RCC 7860 (cell line): Measurements from ENCODE around the gene ID2.

Experiments used
- DNase-seq: peaks from one replicate; pipeline ENCODE4 v3.0.0-alpha.2; 2015; ENCODE audit warnings: low spot score
- FAIRE-seq: peaks from 2 replicates; lab custom pipeline; 2012; peaks lifted over from hg19 to GRCh38; lab: Jason Lieb, UNC

ID2 gene

DNA sequence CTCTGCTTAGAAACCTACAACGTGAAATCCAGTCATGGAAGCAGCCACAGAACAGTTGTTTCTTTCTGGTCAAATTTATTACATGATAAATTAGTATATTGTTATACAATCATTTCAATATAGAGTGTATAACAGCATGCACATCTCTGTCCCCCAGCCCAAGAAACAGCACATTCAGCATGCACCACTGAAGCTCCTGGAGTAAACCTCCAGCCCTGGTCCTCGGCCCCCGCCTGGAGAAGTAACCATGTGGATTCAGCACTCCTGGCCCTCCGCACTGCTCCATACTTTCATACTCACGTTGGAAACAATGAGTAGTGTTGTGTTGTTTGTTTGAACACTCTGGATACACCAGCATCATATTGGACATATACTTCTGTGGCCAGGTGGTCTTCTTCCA lies 15.3 kb upstream of the ID2 start:
- DNase-seq (no peak), FAIRE-seq (no peak)

DNA sequence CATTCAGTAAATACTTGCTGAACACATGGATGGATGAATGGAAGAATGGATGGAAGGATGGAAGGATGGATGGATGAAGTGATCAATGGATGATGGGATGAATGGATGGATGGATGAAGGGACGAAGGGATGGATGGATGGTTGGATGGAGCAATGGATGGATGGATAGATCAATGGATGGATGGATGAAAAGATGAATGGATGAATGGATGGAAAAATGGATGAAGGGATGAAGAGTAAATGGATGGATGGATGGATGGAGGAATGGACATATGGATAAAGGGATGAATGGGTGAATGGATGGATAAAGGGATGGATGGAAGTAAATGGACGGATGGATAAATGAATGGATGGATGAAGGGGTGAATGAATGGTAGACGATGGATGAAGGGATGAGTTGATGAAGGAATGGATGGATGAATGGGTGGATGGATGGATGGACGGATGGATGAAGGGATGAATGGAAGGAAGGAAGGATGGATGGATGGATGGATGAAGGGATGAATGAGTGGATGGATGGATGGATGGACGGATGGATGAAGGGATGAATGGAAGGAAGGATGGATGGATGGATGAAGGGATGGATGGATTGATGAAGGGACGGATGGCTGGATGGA lies 13.9 kb upstream of the ID2 start:
- FAIRE-seq: no peak
- DNase-seq: no peak

DNA sequence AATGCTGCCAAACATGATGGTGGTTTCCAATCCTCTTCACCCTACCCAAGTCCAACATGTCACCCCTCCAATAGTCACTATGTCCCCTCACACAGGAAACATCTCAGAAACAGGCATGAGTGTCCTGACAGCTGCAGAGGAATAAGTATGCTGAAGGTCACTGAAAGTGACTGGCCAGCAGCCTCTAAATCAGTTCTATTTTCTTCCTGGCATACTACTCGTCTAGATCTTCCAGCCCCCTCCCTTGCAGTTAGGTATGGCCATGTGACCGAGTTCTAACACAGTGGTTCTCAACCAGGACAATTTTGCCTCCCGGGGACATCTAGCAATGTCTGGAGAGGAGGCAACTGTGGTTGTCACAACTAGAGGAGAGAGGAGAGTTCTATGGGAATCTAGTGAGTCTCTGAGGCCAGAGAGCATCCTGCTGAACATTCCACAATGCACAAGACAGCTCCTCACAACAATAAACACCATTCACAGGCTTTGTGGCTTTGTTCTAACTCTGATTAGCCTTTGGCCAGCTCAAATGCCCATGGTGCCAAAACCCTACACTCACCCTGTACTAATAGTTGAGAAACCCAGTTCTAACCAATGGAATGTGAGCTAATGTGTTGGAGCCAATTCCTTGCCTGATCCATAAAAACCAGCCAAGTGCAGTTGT lies 12.6 kb upstream of the ID2 start:
- no peak for DNase-seq
- no peak for FAIRE-seq

DNA sequence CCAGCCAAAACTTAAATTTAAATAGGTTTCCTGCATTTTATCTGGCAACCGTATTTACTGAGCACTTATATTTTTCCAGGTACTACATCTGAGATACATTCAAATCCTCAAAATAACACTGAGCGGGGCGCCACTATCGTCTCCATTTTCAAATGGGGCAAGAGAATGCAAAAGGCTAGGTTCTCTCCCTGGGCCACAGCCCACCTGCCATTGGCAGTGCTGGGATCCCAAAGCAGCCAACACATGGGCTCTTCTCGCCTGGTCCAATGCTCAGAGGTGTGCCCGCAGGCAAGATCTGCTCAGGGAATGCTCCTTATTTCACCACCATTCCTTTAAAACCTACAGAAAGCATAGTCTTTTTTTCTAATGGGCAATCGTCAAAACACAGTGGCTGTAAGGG lies 11.3 kb upstream of the ID2 start:
- DNase-seq (no peak), FAIRE-seq (no peak)

DNA sequence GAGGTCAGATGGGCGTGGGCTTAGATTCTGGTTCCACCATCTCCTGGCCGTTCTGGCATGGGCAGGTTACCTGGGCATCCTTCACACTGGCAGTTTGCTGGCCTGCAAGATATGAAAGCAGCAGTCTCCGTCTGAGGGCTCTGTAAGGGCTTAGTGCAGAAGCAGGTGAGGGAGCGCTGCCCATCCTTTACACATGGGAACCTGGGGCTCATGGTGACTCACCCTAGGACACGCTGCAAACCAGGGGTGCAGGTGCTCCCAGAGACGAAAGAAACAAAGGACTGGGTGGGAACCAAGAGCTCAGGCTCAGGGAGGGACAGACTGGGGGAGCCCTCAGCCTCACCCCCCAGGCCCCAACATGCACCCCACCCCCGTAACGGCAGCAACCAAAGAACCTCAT lies 10.7 kb upstream of the ID2 start:
- no peak for FAIRE-seq
- DNase-seq: no peak

DNA sequence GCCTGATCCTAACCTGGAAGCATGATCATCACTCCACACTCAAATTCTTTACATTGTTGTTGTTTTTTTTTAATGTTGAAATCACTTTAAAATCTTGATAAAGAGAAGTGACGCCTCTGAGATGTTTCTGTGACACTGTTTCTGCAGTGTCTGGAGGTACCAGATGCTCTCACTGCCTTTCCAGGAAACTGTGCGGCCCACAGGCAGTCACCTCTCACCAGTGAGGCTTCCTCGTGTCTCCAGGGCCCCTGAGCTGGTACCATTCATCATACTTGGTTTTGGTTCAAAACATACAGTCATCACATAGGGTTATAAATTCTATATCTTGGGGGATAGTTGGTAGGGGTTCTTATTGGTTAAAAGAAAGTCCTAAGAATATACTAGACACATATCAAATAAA lies 10.1 kb upstream of the ID2 start:
- no peak for FAIRE-seq
- no peak for DNase-seq

DNA sequence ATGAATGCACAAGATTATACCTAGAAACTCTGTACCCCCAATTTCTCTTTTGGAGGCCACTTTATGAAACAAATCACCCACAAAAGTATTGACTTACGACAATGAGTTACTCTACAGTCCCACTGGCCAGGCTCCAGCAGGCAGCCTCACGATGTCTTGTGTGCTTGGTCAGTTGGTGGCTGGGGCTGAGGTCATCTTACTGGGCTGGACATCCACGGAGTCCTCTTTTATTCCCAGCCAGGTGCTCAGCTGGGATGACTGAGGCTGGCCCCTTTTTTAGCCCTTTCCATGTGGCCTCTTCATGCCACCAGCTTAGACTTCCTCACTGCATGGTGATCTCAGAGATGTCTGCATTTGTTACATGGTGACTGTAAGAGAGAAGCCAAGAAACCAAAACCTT lies 8.9 kb upstream of the ID2 start:
- DNase-seq: no peak
- FAIRE-seq: no peak

DNA sequence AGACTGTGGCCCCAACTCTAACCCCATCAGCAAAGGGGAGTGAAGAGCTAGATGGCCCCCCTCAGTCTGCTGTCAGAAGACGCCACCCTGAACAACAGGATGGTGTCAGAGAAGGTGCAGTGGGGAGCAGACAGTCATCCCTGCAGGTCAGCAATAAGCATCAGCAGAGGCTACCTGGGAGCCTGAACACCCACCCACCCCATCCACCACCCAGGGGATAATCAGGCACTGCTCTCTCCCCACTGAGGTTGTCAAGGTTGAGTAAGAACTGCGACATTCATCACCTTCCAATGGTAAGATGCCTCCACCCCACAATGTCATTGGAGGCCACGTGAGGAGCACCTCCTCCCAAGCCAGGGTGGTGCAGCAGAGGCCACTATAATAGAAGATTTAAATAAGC lies 8.5 kb upstream of the ID2 start:
- FAIRE-seq (no peak), DNase-seq (no peak)

DNA sequence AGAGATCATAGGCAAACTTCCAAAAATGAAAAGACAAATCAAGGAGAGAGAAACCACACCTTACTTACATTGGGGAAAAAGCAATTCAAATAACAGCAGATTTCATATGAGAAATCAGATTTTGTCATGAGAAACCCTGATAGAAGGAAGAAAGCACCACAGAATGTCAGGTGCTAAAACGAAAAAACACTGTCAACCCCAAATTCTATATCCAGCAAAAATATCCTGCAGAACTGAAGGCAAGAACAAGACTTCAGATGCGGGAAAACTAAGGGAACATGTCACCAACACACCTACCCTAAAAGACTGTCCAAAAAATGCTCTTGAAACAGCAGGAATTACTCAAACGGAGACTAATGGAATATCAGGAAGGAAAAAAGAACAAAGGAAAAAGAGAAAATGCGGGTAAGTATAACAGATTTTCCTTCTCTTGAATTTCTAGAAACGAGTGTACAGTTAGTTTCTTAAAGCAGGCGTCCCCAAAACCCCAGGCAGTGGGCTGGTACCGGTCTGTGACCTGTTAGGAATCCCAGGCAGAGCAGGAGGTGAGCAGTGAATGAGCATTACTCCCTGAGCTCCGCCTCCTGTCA lies 7.3 kb upstream of the ID2 start:
- DNase-seq (no peak), FAIRE-seq (no peak)

DNA sequence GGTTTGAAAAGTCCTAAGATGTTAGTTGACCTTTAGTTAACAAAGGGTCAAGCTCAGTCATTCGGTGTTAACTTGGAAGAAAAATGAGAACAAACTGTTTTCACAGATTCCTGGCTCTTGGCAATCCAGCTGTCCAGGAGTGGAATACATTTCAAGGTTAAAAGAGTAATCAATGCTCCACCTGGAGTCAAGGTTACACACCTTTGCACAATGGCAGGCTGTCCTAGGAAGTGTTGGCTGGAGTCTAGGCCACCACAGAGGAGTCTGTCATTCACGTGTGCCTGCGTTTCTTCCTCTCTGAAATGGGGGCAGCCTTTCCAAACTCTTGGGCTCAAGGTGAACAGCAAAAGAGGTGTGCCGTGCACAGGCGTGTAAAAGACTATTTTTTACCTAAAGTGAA lies 6.3 kb upstream of the ID2 start:
- DNase-seq (no peak), FAIRE-seq (no peak)

DNA sequence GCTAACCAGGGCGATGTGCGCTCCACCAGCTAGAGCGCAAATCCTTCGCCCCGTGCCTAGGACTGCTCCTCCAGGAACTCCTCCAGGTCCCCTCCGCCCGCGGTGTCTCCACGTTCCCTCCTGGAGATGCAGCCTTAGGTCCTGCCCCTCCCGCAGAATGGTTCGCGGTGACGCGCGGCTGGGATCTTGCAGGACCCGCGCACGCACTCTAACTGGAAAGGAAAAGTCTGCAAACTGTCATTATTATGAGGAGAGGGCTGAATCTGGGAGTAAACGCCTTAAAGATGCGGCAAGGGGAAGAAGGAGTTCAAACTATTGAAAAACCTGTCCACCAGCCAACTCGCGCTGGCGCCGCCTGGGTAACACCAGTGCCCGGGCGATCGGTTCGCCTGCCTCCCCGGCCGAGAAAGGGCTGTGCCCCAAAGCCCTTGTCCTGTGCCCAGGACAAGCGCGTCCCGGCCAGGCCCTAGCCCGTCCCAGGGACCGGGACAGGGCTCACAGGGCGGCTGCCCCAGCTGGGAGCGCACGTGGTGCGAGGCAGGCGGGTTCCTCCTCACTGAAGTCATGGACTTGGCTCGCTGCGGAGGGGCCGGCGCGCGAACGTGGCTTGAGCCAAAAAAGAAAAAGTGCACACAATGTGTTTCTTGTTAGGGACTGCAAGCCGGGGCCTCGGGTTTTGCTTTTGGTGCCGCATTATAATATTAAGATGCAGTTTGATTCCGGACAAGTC lies 5.5 kb upstream of the ID2 start:
- no peak for DNase-seq
- FAIRE-seq: no peak

DNA sequence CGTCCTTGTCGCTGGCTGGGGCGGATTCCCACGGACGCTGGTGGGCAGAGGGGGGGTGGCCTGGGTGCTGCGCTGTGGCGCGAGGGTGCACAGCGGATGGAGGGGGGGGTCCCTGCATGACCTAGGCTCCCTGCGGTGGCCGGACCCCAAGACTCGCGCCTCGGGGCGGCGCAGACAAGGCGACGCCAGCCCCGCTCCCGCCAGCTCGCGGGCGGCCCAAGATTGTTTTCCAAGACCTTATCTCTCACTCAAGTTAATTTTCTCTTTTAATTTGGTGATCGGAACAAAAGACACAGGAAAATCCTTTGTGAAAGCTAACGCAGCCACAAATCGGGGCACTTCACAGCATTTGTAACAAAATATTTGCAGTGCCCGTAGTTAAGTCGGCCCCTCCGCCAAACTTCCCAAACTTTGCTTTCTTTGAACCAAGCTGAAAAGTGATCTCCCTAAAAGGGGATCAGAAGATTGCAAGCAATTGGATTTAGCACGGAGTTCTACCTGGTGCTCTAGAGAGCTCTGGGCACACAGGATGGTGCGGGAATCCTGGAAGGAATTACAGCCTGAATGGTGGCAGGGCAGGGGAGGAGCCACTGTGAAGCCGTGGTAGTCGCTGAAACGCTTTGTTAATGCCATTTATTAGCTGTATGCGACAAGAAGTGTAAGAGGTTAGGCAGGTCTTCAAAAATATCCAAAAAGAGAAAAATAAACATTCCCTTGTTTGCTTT lies 4.8 kb upstream of the ID2 start:
- FAIRE-seq (no peak), DNase-seq (no peak)

DNA sequence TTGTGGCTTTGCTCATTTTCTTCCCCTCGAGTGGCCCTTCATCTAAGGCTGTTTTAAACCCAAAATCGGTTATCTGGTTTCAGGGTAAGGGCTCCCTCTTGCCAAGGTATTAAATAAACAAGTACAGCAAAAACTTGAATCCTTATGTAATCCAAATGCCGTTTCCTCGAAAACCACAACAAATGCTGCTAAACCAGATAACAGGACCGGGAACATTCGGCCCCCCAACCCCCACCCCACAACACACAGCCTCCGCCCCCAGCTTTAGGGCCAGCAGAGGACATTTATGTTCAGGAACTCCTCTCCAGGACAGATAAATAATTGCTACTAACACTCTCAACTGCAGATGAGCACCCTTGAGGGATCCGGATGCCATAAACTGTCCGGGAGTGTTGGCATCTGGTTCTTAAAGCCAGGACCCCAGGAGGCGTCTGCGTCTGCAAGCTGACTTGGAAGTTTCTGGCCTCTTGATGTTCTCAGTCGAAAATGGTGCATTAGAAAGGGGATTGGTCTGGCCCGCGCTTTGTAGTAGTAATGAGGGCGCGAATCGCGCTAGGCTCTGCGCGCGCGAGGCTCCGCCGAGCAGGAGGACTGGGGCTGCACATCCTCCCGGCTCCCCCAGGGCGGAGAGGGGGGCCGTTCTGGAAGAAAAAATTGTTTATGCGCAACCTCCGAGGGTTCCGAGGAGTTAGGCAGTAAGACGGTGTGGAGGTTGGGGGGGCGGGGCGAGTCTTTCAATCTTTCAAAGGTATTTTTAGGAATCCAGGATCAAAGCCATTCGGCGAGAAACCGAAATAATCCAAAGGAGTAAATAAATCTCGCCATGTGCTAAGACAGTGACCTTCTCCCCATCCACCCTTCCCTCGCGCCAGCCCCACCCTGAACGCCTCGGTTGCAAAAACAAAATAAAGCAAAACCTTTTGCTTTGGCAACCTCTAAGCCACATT lies 3.9 kb upstream of the ID2 start:
- FAIRE-seq: no peak

DNA sequence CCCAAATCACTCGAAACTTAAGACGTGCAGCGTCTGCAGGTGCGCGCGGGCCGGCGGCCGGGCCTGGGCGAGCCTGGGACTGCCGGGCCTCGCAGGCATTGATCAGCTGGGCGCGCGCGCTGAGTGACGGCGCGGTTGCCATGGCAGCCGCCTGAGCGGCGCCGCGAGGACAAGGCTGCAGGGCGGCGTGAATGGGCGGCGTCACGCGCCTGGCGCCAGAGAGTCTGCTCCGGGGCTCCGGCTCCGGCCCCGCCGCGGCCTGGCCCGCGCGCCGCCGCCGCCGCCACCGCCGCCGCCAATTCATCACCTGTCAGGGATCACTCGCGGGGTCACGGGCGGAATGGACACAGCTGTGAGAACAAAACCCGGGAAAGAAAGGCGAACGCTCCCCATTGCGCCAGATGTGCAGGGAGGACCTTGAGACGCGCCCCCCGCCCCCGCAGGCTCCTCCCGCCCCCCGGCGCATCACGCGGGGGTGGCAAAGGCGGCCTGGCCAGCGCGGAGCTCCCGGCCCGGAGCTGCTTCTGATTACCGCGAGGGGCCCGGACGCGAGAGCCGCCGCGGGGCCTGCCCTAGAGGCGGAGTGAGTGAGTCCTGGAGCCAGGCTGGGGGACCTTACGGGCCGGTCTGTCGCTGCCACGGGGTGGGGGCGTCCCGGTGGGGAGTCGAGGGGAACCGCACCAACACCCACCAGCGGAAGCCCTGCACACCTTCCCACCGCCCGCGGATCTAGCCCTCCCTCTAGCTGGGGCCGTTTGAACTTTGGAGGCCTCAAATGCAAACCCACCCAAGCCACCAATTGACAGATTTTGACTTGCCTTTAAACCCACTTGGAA lies 2.9 kb upstream of the ID2 start:
- FAIRE-seq: no peak
- peak; percentile 91 for DNase-seq

More for the DNA sequence above, 3.9 kb upstream of the ID2 start:
- peak; percentile 44 for DNase-seq

DNA sequence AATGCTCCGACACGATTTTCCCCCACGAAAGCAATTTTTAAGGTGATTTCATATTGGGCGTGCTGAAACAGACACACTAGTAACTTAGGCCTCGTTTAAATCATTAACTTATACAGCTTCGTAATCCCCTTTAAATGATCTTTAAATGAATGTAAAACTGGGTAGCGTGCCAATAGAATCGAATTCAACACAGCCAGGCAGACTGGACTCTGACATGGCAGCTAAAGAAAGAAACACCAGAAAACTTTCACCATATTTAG lies 2.4 kb upstream of the ID2 start:
- FAIRE-seq (no peak), DNase-seq (peak; percentile 27)

DNA sequence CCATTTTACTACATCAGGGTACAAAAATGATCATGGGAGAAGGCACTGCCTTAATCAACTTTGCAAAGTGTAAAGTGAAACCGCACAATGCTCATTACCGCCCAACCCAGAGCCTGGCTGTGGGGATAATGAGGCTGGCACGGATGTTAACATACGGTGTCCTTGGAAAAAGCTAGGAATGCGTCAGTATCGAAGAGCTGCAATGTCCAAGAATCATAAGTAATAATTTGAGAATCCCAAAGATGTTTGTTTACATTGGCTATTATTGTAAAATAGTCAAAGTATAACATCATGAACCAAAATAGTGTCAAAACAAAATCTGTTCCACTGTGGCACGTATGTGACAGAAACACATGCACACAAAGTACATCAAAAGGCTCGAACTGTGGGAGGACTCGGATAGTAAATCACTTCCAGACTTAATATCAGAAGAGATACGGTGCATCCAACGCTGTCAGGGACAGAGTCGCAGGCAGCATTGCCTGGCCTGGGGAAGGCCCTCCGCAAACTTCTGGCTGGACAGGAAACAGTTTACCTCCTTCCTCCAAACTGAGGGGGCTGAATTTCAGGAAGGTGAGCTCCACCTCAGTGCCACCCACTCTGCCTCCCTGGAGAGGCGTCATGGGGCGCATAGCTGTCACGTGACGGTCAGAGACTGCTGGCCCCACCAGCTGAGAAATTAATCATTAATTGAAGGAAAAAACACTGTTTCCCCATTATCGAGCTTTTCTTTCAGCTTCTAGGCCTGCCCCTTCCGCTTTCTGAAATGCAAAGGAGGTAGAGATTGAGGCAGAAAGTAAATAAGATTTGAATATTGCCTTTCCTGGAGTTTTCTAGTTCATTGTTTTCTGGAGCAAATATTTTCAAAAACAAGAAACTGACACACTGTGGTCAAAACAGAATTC lies 1.8 kb upstream of the ID2 start:
- FAIRE-seq: peak; percentile 86
- DNase-seq: peak; percentile 88

DNA sequence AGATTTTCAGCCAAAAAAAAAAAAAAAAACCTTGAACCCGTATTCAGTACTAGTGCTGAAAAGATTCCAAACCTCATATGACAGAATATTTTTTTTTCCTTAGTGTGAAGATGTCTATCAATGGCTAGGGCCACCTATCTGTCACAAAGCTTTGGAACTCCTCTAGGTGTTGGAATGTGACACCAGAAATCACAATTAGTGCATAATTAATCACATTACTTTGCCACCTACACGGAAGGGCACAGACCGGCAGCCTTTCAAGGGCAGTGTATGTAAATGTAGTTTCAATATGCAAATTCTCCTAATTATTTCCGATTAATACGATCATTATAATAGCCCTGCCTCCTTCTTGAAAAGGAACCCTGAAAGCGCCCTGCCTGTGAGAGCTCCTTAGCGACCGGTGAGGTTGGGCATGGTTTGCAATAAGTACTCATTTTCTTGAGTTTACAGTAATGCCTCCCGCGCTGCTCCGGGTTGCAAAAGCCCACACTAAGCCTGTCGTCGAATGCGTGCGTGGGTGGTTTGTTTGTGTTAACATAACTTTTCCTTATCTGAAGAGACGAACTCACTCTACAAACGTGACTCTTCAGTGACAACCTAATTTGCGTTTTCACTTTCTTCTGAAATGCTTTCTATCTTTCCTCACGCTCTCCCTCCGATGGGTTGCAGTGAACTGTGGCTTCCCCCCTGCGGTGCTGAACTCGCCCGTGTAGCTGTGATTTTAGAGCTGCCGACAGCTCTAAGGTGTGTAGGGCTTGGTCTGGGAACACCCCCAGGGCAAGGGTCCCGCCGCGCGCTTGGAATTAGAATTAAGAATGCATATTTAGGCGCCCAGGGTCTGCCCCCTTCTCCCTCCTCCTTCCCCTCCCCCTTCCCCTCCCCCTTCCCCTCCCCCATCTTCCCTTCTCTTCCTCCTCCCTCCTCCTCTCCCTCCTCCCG lies 765 bp upstream of the ID2 start:
- DNase-seq: peak; percentile 72
- FAIRE-seq: no peak
